DND-41 (cell line): ENCODE results near the gene RTN1.

Experiments
- CTCF ChIP-seq: IDR thresholded peaks from 2 replicates; pipeline ENCODE4 v1.5.1; 2012; ENCODE audit warnings: borderline replicate concordance, low read length, moderate library complexity, mild to moderate bottlenecking; ENCODE audit not compliant: poor library complexity, severe bottlenecking; ENCODE audit errors: extremely low read depth
- EZH2 ChIP-seq: IDR thresholded peaks from 3 replicates; pipeline ENCODE4 v1.6.1; 2012; ENCODE audit warnings: borderline replicate concordance, low read depth, mild to moderate bottlenecking, moderate library complexity, low read length, inconsistent platforms; ENCODE audit not compliant: severe bottlenecking

GRCh38 chr14:59580911-59581310, 289.7 kb downstream of the RTN1 start:
- no peak for TF ChIP-seq EZH2
- no peak for TF ChIP-seq CTCF
